T1000 (cell line): ENCODE measurements around the gene STIL.
"Not testable (repeated sequence)": the region's sequence is repeated elsewhere in the genome, so short reads cannot be mapped to it uniquely, and the experiment has no call there.

Experiments used
- DNase-seq: peaks from one replicate; lab custom pipeline; 2025; ENCODE audit warnings: mixed read lengths; lab: John Stamatoyannopoulos, UW

The STIL gene

DNA sequence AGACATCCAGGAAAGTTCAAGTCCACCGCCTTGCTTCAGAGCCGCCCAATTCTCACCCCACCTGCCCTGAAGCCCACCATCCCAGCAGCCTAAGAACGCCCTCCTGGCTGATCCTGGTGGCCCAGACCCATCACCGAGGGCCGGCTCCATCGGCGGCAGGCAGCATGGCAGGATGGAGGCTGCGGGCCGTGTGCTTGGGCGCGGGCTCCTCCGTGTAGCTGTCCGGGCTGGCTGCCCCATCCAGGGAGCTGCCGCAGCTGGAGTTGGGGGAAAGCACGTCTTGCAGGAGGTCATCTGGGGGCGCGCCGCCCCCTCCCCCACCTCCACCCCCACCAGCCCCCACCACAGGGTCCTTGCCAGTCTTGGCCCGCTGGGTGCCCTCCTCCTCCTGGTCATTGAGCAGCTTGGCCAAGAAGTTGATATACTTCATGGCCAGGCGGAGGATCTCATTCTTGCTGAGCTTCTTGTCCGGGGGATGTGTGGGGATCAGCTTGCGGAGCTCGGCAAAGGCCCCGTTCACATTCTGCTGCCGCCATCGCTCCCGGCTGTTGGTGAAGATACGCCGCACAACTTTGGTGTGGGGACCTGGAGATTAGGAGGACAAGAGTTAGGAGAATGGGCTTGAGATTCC lies 94.2 kb downstream of the STIL start:
- no peak for DNase-seq

DNA sequence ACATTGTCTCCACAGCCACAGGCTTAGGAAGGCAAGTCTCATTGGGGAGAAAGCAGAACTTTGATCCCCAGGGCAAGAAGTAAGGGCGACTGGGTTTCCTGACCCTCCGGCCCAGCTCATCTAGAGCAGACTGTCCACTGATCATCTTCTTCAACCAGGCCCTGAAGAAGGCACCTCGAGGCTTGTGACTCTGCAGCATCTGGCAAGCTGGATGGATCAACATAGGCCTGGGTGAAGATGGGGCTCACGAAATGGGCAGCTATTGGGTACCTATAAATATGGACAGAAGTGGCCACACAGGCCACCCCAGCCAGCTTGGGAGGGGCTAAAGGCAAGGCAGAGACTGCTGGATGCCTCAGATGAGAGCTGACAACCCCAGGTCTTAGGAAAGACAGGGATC lies 94.9 kb downstream of the STIL start:
- DNase-seq = no peak

- no peak for DNase-seq
Observed at GRCh38 chr1:47216278-47217059, 97.5 kb downstream of the STIL start.

DNA sequence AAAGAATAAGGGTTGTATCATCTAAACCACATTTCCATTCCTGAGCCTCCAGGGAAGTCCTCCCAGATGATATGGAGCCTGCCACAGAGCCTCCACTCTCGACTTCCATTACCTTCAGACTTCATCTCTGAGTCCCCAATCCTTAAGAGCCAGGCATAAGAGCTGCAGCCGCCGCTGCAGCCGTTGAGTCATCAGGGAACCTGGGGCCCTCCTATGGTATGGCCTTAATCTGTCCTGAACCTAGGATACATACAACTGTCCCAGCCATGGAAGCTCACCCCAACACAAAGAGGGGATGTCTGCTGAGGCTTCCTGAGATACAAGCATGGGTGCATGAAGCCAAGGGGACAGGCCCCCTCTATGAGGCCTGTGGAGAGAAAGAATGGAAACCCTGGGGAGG lies 98.2 kb downstream of the STIL start:
- DNase-seq = no peak

DNA sequence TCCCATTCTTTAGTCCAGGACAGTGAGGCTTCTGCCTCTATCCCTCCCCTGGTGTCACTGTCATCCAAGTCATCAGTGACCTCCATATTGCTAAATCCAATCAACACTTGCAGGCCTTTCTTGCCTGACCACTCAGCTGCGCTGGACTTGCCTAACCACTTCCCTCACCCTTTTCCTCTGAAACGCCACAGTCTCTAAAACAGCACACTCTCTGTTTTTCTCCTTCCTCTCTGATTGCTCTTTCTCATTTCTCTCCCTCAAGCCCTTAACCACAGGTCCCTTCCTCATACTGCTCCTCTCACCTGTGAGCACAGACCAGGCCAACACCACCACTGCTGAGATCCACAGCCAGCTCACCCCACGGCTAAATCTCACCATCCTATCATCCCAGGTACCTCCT lies 99.4 kb downstream of the STIL start:
- DNase-seq = no peak

GRCh38 chr1:47213230-47213963 lies 100.5 kb downstream of the STIL start:
- DNase-seq = no peak

DNA sequence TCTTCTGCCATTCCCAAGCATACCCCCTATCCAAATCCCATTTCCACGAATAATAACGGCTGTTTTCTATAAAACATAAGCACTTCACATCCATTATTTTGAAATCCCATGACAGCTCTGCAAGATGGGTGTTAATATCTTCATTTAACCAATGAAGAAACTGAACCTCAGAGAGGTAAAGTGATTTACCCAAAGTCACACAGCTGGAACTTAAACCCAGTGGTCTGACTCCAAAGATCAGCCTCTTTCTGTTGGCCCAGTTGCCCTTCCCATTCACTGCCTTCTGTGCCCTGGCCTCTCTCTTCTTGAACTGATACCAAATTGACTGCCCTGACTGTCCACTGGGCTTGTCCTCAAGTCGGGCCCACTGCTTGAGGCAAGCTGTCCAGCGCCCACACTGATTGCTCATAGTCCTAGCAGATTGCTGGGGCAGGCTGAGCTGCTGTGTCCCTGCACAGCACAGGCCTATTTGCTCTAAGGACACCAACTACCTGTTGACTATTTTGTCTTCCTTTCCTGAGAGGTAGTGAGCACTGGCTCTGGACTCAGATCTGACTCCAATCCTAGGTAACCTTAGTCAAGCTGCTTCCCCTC lies 101.2 kb downstream of the STIL start:
- no peak for DNase-seq

GRCh38 chr1:47211796-47212269 lies 102.1 kb downstream of the STIL start:
- no peak for DNase-seq

DNA sequence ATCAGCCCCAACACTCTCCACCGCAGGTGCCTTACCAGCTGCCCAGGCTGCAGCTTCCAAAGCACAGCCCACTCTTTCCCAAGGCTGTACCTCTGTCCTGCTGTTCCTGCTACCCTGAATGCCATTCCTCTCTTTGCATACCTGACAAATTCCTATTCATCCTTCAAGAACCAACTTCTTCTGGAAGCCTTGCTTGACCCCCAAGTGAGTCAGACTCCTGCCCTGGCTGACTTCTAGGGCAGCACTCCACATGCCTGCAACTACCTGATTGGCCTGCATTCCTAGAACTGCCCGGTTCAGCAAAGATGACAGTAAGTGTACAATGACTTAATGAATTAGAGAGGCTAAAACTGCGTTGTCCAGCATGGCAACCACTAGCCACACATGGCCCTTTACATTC lies 103.3 kb downstream of the STIL start:
- DNase-seq = no peak

GRCh38 chr1:47209725-47210325 lies 104.1 kb downstream of the STIL start:
- no peak for DNase-seq

DNA sequence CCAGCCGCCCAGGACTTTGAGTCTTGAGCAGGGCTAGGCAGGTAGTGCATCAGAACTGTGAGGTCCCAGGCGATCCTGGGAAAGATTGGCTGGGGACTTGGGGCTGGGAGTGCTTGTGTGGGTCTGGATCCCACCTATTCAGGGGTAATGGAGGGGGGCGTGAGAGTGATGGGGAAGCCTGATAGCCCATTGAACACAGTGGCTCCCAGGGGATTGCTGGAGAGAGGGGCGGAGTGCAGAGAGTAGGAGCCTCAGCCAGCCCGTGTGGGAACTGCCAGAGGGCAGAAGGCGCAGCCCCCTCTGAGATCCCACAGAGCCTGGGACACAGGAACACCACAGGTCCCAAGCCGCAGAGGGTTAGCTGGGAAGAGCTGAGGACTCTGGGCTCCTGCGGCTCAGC lies 104.9 kb downstream of the STIL start:
- DNase-seq = no peak

DNA sequence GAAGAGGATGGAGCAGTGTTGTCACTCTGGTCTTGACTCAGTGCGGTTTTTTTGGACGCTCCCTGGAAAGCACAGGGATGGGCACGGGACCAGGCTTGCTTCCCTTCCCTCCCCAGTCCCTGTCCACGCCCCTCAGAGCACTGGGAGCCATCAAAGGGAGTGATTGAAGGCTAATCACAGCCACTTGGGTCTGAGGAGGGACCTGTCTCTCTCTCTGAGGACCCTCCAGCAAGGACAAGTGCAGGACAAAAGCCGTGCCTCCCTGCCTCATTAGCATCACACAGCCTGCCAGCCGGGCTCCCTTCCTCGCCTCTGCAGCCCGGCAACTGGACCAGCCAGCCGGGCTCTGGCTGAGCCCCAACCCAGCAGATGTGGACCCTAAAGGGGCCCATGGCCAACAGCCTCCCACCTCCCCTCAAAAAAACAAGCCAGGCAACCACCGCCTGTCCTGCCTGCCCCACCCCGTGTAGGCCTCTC lies 105.5 kb downstream of the STIL start:
- no peak for DNase-seq

- DNase-seq = no peak
Observed at GRCh38 chr1:47207803-47208373, 106.1 kb downstream of the STIL start.

GRCh38 chr1:47205918-47206317 lies 108.0 kb downstream of the STIL start:
- no peak for DNase-seq

DNA sequence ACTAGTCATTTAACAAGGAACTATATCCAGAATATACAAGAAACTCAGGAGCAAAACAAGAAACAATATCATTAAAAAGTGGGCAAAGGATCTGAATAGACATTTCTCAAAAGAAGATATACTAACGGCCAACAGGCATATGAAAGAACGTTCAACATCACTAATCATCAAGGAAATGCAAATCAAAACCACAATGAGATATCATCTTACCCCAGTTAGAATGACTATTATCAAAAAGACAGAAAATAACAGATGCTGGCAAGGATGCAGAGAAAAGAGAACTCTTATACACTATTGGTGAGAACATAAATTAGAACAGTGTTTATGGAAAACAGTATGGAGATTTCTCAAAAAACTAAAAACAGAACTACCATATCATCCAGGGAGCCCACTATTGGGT lies 110.4 kb downstream of the STIL start:
- DNase-seq = not testable (repeated sequence)

GRCh38 chr1:47201179-47201578 lies 112.8 kb downstream of the STIL start:
- no peak for DNase-seq
